Mesothelial cell of epicardium (in vitro differentiated cells): Measurements from ENCODE around the gene MADD. TPM values are rescaled to one million over a fixed set of nuclear protein-coding genes. Genes with fewer than 3 reads are reported as not detected.

Experiments used
- DNase-seq, 2 experiments: peaks; one replicate each; pipeline ENCODE4 v3.0.0; 2021; ENCODE audit warnings: low spot score in 2 of 2; ENCODE audit not compliant: unreplicated experiment in 2 of 2
- H3K27ac Mint-ChIP-seq: 2 replicates; pipeline ENCODE4 v1.8.0; 2021; ENCODE audit warnings: mixed read lengths
- H3K27me3 Mint-ChIP-seq: 2 replicates; pipeline ENCODE4 v1.8.0; 2021; ENCODE audit warnings: low read depth, mixed read lengths
- H3K36me3 Mint-ChIP-seq: 2 replicates; pipeline ENCODE4 v1.8.0; 2021; ENCODE audit warnings: mixed read lengths
- H3K4me1 Mint-ChIP-seq: 2 replicates; pipeline ENCODE4 v1.8.0; 2021; ENCODE audit warnings: mixed read lengths
- H3K4me3 Mint-ChIP-seq: 2 replicates; pipeline ENCODE4 v1.8.0; 2021; ENCODE audit warnings: mild to moderate bottlenecking, moderate library complexity, mixed read lengths
- H3K9me3 Mint-ChIP-seq: 2 replicates; pipeline ENCODE4 v1.8.0; 2021; ENCODE audit warnings: mixed read lengths
- CTCF ChIP-seq: fragments of 200-600 bp; sonication (generic); IDR thresholded peaks from one replicate; pipeline ENCODE4 v1.5.0; 2021; ENCODE audit warnings: antibody characterized with exemption; ENCODE audit not compliant: unreplicated experiment
- total RNA-seq: library from RNA; stranded (reverse); gene quantifications from 3 replicates; pipeline ENCODE4 v1.2.1, GENCODE V29; 2021

MADD gene
- total RNA-seq, 1 donor from 2014 or later = 71.2 TPM

GRCh38 chr11:47329431-47329986 is 59.6 kb downstream of the MADD start:
- no peaks in the 10 kb centered on the region for H3K4me1 Mint-ChIP-seq
- peaks cover 22% of the 10 kb centered on the region for H3K36me3 Mint-ChIP-seq
- no peak for TF ChIP-seq CTCF
- H3K9me3 Mint-ChIP-seq = no peaks in the 10 kb centered on the region
- no peaks in the 10 kb centered on the region for H3K27me3 Mint-ChIP-seq
- H3K4me3 Mint-ChIP-seq = no peak overlapping the region
- no peak overlapping the region for H3K27ac Mint-ChIP-seq
- no peak for DNase-seq

GRCh38 chr11:47329987-47330931 is 60.3 kb downstream of the MADD start:
- Mint-ChIP-seq H3K9me3 (no peaks in the 10 kb centered on the region), H3K4me3 (no peak overlapping the region), H3K27me3 (no peaks in the 10 kb centered on the region), H3K4me1 (no peaks in the 10 kb centered on the region), H3K27ac (no peak overlapping the region), H3K36me3 (peaks cover 16% of the 10 kb centered on the region)
- TF ChIP-seq CTCF = no peak
- no peak for DNase-seq

- no peak overlapping the region for H3K4me3 Mint-ChIP-seq
- DNase-seq = no peak
- H3K36me3 Mint-ChIP-seq = peaks cover 12% of the 10 kb centered on the region
- no peaks in the 10 kb centered on the region for H3K4me1 Mint-ChIP-seq
- TF ChIP-seq CTCF = no peak
- H3K27me3 Mint-ChIP-seq = no peaks in the 10 kb centered on the region
- H3K9me3 Mint-ChIP-seq = no peaks in the 10 kb centered on the region
- no peak overlapping the region for H3K27ac Mint-ChIP-seq
These were observed 61.7 kb downstream of the MADD start for GRCh38 chr11:47331454-47332302.

GRCh38 chr11:47332303-47332711 is 62.4 kb downstream of the MADD start:
- Mint-ChIP-seq H3K9me3 (no peaks in the 10 kb centered on the region), H3K4me3 (no peak overlapping the region), H3K27ac (no peak overlapping the region), H3K4me1 (no peaks in the 10 kb centered on the region), H3K36me3 (peaks cover 10% of the 10 kb centered on the region), H3K27me3 (no peaks in the 10 kb centered on the region)
- DNase-seq = no peak
- TF ChIP-seq CTCF = no peak

- Mint-ChIP-seq H3K4me3 (no peak overlapping the region), H3K9me3 (no peaks in the 10 kb centered on the region), H3K27me3 (no peaks in the 10 kb centered on the region), H3K27ac (no peak overlapping the region), H3K4me1 (no peaks in the 10 kb centered on the region), H3K36me3 (peaks cover 10% of the 10 kb centered on the region)
- no peak for TF ChIP-seq CTCF
- no peak for DNase-seq
These were observed 63.0 kb downstream of the MADD start for GRCh38 chr11:47332791-47333525.
